HG03095 (cell line): ENCODE measurements around the gene ZBTB40.

Source experiments
- ATAC-seq: cut with Tn5 transposase; IDR thresholded peaks from one replicate; pipeline ENCODE4 v1.9.1; 2021; ENCODE audit warnings: moderate library complexity; ENCODE audit not compliant: unreplicated experiment

ZBTB40 gene

DNA sequence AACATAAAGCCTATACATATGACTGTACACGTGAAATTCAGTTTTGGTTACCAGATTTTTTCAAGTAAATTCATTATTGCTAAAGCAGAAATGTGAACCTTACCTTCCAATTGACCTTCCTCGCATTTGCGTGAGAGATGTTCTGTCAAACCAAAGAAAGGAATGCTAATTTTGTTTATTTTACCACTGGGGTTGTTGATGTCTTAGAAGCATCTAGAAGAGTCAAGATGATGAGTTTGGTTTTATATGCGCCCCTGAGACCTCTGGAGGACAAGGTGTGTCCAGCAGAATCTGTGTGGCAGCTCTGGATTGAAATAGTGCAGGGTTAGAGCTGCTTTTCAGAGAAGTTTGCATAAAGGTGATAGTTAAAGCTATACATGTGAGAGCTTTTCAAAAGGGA lies 48.4 kb downstream of the ZBTB40 start:
- ATAC-seq = no peak

DNA sequence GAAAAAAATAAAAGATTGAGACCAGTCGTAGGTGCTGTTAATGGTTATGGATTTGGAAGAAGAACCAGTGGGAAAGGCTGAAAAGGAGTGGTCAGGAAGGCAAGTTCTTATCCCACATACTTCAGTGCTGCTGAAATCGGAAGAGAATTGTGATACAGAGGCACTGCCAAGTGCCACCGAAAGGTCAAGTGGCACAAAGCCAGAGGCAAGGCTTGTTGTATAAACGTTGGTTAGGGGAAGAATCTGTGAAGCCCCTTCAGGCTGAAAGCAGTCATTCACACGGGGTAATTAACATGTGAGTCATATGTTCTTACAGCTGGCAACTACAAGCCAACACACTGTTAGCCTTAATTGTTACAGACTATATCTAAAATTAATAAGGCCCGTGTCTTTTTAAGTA lies 48.8 kb downstream of the ZBTB40 start:
- ATAC-seq = no peak

DNA sequence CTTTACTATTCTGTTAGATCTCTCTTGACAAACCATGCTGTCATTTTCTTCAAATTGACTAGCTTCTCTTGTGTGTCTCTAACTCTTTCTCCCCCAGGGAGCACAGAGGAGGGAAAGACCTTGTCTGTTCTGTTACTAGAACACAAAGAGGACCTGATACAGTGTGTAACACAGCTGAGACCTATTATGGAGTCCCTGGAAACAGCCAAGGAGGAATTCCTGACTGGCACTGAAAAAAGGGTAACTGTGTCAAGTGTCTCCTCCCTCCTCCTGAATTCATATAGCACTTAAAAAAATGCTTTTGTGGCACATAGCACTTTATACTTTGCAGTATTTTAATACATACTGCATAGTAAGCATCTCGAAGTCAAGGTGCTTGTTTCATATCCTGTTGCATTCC lies 50.6 kb downstream of the ZBTB40 start:
- no peak for ATAC-seq

DNA sequence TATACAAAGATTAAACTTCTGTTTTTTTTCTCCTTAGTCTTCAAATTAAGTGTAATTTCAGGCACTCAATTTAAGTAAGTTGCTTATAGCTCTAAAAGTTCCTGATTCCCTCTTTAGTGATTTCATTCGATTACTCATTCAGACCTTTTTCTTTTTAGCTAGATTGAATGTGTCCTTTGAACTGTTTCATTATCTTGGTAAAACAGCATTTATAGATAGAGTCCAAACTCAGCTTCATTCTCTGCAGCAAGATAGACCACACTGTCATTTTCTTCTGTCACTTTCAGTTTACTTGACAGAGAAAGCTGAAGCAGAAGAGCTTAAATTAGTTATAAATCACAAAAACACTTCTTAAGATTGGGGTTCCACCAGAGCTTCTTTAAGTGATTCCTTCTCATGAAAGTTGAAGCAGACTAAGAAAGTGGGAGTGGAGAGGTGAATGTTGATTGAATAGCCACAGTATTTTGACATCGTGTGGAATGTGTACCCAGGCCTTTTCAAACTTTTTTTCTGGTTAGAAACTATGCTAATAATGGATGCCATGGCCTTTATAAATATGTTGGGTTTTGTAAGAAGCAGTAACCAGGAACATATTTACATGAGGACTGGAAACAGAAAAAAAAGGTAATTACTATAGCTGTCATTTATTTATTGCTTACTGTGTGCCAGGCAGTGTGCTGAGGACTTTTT lies 52.2 kb downstream of the ZBTB40 start:
- no peak for ATAC-seq

DNA sequence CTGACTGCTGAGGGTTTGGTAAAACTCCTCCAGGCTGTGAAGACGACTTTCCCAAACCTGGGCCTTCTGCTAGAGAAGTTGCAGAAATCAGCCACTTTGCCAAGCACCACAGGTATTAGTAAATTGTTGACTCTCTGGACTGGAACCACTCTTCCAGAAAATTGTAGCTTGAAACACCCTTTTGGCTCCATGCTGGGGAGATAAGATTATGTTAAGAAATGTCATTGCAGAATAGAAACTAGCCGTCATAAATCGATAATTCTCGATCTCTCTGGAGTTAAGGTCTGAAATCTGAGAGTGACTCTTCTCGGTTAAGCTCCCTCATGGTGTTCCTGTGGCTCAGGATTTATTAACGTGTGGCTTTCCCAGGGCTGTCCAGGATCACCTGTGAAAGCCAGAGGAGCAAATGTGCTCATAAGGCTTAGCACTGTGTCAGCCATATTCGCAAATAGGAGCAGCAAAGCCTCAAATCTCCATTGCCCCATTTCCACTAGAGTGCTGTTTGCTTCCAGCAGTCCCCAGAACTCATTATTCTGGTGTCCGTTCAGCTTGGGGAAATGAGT lies 54.6 kb downstream of the ZBTB40 start:
- no peak for ATAC-seq

DNA sequence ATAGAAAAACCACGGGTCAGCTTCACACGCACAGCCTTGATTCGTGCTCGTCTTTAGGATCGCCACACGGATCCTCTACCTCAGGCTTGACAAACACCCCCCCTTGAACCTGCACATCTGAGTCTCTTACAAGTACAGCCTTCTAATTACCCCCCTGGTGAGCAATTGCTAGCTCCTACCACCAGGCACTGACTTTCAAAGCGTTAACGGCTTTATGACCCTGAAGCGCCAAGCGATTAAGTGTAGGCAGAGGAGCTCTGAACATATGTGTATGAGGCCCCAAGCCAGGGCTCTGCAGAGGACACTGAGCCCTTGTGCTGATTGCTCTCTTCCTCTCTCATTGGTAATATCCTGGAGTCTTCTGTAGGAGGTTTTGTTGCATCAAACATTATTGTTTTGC lies 55.9 kb downstream of the ZBTB40 start:
- no peak for ATAC-seq

DNA sequence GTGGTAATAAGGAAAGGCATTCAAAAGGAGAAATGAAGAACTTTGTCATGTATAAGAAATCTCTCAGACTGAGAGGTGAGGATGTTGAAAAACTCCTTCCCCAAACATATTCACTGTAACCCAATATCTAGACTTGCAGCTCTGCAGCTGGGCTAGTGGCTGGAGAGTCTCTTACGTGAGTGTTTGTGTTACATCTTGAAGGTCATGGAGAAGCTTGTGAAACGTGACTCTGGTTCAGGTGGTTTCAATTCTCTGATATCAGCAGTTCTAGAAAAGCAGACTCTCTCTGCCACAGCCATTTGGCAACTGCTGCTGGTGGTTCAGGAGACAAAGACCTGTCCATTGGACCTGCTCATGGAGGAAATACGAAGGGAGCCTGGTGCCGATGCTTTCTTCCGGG lies 56.7 kb downstream of the ZBTB40 start:
- no peak for ATAC-seq

DNA sequence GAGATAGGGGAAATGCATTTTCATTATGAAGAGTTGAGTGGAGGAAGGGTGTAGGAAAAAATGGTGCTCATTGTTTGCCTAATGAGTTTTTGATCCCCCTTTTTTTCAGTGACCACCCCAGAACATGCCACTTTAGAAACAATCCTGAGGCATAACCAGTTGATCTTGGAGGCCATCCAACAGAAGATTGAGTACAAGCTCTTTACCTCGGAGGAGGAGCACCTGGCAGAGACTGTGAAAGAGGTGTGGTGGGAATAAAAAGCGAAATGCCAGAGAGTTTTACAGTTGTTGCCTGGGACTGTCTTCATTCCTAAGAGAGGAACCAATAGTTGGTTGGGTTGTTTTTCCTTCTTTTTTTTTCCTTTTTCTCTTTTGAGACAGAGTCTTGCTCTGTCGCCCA lies 57.3 kb downstream of the ZBTB40 start:
- ATAC-seq = no peak

DNA sequence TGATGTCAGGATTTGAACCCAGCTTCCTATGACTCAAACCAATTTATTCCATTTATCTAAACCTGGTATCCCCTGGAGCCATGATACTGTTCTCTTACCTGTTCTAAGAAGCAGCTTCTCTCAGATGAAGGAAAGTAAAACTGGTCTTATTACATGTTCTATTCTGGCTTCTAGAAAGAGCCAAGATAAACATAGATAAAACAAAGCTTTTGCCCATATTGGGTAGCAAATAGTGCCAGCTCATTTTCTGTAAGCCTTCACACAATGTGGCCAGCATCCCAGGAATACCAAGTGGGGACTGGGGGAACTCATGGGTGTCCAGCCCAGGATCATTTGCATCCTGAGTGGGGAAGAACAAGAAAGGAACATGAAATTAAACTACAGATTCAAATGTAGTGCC lies 58.2 kb downstream of the ZBTB40 start:
- ATAC-seq = no peak

DNA sequence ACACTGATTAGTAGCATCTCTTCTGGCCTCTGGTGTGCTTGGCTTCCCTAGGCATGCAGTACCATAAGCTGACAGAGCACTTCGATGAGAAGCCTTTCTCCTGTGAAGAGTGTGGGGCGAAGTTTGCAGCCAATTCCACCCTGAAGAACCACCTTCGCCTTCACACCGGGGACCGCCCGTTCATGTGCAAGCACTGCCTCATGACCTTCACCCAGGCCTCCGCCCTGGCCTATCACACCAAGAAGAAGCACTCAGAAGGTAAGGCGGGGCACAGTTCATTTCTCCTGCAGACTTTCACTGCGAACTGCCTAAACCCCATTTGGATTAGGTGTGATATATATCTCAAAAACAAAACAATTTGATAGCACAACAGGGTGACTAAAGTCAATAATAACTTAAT lies 61.2 kb downstream of the ZBTB40 start:
- ATAC-seq = no peak

DNA sequence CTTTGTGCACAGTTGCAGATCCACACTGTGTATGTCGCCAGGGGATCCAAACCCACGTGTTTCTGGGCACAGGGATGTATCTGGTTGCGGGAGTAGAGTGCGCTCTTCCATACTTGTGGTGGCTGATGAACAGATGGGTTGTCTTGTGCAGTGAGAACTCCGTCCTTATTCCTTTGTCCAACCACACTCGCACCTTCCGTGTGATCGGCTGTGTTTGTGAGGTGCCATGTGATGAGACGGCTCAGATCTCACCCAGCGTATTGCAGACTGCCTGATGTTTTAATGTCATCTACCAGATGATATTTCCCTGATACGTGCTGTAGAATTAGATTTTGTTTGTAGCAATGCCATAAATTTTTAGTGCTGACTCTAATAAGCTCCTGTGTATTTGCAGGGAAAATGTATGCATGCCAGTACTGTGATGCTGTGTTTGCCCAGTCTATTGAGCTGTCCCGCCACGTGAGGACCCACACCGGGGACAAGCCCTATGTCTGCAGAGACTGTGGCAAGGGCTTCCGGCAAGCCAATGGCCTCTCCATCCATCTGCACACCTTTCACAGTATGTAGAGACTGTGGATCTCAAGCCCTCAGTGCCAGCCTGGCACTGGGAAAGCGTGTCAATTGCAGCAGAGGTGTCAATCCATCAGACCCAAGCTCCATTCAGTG lies 65.4 kb downstream of the ZBTB40 start:
- ATAC-seq = no peak

DNA sequence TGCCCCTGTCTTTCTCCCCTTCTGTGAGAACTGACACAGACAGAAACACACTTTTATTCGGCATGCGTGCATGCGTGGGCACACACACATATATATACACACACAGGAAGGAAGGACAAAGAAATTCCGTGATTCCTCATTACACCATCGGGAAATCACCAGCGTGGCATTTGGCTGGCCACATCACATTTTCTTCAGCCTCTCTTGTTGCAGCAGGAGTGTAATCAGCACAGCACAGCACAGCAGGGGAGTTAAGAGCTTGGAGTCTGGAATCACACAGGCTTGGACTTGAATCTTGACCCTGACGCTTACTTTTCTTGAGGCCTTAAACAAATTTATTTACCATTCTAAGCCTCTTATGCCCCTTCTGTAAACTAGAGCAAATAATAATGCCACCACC lies 66.3 kb downstream of the ZBTB40 start:
- ATAC-seq = no peak

DNA sequence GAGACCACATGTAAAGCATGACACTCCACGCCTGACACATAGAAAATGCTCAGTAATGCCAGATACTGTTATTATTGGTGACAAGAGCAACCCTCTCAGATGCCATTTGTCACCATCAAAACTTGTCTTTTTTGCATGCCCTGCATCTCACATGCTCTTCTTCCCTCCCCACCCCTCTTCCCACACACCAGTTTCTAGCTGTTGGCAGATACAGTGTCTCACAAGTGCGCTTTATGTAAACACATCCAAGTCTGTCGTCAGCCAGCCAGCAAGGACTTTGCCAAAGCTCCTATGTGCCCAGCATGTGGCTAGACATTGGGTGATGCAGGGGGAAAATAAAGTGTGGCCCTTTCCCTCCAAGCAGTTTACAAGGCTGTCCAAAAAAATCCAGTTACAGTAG lies 66.7 kb downstream of the ZBTB40 start:
- ATAC-seq = no peak

DNA sequence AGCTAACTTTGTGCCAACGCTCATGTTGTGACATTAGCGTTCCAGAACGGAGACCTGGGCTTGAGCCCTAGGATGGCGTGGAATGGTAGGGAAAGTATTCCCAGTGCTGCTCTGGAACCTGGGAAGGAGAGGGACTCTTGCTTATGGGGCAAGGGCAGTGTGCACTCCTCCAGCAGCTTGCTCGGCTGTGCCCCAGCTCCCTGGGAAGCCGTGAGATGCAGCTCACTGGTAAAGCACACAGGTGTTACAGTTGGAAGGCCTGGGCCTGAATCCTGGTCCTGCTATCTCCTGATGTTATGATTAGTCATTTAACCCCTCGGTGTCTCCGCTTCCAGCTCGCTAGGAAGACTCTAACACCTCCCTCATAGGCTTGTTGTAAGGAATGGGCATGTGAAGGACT lies 69.2 kb downstream of the ZBTB40 start:
- no peak for ATAC-seq

DNA sequence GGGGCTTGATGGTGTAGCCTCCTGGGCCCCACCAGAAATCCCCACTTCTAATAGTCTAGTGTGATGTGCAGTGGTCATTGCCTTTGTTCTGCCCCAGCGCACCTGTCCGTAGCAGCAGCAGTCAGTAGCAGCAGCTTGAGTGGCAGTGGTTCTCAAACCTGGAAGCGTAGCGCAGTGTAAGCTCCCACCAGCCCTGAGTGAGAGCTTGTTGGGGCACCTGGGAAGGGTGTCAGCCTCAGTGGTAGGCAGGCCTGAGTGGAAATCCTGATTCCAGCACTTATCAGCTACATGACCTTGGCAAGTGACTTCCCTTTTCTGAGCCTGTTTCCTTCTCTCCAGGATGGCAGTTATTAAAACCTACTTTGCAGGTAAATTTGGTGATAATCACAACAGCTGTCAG lies 70.0 kb downstream of the ZBTB40 start:
- no peak for ATAC-seq

DNA sequence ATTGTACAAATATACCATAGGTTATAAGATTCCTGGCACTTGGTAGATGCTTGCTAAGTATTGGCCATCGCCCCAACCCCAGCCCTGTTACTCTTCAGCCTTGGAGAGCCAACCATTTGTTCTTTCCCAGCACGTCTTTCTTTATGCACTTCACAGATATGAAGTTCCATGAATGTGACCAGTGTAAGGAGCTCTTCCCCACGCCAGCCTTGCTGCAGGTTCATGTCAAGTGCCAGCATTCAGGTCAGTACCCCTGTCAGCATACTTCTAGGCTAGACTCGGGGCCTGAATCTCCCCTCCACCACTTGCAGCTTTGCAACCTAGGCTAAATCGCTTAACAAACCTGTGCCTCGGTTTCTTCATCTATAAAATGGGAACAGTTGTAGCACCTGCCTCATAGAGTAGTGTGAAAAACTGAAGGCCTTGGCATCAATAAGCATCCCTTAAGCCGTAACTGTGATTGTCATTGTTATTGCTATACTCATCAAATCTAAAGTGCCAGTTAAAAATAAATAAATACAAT lies 70.6 kb downstream of the ZBTB40 start:
- no peak for ATAC-seq

DNA sequence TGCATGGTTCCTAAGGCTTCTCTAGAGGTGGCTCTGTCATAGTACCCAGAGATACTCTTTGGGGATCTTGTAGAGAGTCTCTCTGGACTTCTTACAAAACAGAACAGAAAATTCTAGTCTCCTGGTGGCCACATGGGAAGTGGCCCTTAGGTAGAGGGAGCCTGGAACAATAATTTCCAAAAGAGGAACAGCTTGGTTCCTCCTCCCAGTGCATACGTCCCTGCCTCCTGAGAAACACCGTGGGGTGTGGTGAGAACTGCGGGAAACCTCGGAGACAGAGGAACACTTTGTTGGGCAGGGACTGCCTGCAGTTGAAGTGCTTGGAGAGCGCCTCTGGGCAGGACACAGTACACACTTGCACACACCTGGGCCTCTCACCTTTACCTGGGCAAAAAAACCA lies 72.8 kb downstream of the ZBTB40 start:
- ATAC-seq = no peak

DNA sequence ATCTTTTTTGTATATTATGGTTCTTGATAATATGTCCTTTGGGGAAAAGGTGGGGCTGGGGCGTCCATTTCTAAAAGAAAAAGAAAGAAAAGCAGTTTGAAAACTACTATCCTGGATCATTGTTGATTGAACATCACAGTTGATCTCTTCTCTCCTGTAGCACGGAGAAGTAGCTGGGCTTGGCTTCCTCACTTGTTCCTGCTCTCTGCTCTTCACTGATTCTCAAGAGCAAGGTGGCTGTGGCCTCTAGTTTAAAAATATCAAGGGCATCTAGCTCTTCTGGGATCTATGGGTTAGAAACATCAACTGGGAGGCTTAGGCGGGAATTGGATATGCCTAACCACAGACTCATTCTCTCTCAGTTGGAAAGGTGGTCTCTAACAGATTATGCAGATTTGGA lies 73.6 kb downstream of the ZBTB40 start:
- no peak for ATAC-seq

DNA sequence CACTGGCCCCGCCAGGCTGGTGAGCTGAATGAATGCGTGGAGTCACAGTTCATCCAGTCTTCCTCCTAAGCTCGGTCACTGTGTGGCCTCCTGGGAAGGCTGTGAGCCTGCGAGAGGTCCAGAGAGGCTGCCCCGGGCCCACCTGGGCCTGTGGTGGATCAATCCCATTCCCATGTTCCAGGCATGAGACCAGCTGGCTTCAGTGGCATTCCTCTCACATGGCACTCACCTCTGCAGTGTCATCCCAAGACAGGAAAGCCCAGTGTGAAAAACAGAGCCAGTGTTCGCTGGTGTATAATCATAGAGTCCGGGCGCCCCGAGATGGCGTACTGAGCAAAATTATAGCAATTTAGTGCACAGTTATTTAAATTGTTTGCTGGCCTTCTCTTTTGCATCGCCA lies 74.0 kb downstream of the ZBTB40 start:
- no peak for ATAC-seq

DNA sequence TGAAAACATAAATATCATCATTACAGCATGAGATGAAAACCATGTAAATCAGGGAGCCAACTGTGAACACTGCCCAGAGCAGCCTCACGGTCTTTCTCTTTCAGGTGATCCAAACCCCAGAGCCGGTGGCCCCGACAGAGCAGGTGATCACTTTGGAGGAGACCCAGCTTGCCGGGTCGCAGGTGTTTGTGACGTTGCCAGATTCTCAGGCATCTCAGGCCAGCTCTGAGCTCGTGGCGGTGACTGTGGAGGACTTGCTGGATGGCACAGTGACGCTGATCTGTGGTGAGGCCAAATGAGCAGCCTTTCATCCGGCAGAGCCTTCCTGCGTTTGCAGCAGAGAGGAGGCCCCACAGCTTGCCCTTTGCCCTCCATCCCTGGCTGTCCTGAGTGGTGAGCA lies 74.4 kb downstream of the ZBTB40 start:
- no peak for ATAC-seq

DNA sequence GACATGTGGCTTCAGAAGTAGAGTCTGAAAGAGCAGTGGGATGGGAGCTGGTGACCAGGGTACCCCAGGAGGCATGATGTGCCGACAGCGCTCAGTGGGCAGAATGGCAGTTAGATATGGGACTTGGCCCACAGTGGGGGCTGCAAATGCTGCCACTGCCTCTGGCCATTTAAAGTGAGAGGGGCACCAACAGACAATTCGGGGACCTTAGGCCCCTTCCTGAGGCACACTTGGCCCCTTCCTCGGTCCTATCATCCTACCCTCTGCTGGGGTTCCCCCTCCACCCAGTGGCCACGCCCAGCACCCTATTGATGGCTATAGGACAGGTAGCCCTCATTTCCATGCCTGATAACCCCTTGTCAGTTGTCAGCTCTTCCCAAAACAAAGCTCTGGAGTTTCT lies 75.0 kb downstream of the ZBTB40 start:
- ATAC-seq = no peak

DNA sequence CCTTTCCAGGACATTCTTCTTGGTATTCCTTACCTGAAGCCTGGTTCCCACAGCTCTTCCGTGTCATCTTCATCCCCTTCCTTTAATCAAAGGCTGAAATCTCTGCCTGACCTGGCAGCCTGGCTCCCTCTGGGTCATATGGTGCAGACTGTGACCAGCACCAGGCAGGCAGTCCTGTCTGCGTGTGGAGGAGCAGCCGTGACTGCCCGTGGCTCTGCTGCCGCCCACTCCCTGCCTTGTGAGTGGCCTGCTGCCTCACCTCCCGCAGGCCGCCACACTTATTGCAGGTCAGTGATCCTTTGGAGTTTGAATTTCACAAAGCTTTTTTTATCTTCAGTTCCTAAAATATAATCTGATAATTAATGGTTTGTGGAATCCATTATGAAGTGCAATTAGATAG lies 75.5 kb downstream of the ZBTB40 start:
- ATAC-seq = no peak
